WTC11 (cell line): ENCODE results near the gene TESK2. TPM values are rescaled to one million over a fixed set of nuclear protein-coding genes. Genes with fewer than 3 reads are reported as not detected.

Experiments used
- ATAC-seq: fragments of 200-7000 bp; cut with Tn5 transposase; 2 replicates; pipeline ENCODE4 v1.10.0; 2021; ENCODE audit warnings: mild to moderate bottlenecking, moderate library complexity
- CTCF ChIA-PET: fragments of 300-600 bp; sonication (Branson Sonifier 250); formaldehyde crosslinking; loops from one replicate; lab custom pipeline; 2021; ENCODE audit warnings: antibody characterized with exemption; lab: Charles Lee
- POLR2A ChIA-PET: fragments of 350-600 bp; sonication (Branson Sonifier 250); formaldehyde crosslinking; loops from one replicate; lab custom pipeline; 2021; ENCODE audit warnings: antibody characterized with exemption; lab: Charles Lee
- DNase-seq: peaks from one replicate; pipeline ENCODE4 v3.0.0; 2021; ENCODE audit warnings: low spot score
- H3K27ac Mint-ChIP-seq: 2 replicates; pipeline ENCODE4 v1.8.0; 2021; ENCODE audit warnings: mixed read lengths
- H3K27me3 Mint-ChIP-seq: 2 replicates; pipeline ENCODE4 v1.8.0; 2021; ENCODE audit warnings: low read depth, mild to moderate bottlenecking, moderate library complexity, mixed read lengths
- H3K36me3 Mint-ChIP-seq: 2 replicates; pipeline ENCODE4 v1.8.0; 2021; ENCODE audit warnings: mixed read lengths
- H3K4me1 Mint-ChIP-seq: 2 replicates; pipeline ENCODE4 v1.8.0; 2022; ENCODE audit warnings: mixed read lengths
- H3K4me3 Mint-ChIP-seq: 2 replicates; pipeline ENCODE4 v1.8.0; 2021; ENCODE audit warnings: mild to moderate bottlenecking, moderate library complexity, mixed read lengths
- H3K9me3 Mint-ChIP-seq: 2 replicates; pipeline ENCODE4 v1.8.0; 2021; ENCODE audit warnings: mixed read lengths
- CREM ChIP-seq: sonication (generic); formaldehyde crosslinking; IDR thresholded peaks from 2 replicates; pipeline ENCODE4 v1.8.1; 2022; ENCODE audit warnings: mild to moderate bottlenecking, missing genetic modification reagents, moderate library complexity
- E2F1 ChIP-seq: sonication (generic); formaldehyde crosslinking; IDR thresholded peaks from 2 replicates; pipeline ENCODE4 v1.8.0; 2022; ENCODE audit warnings: mild to moderate bottlenecking, missing genetic modification reagents
- E2F4 ChIP-seq: sonication (generic); formaldehyde crosslinking; IDR thresholded peaks from 2 replicates; pipeline ENCODE4 v1.8.1; 2022; ENCODE audit warnings: low read depth, mild to moderate bottlenecking, moderate library complexity, missing genetic modification reagents, borderline replicate concordance
- FOXJ3 ChIP-seq: sonication (generic); formaldehyde crosslinking; IDR thresholded peaks from 2 replicates; pipeline ENCODE4 v1.9.0; 2021; ENCODE audit warnings: missing genetic modification reagents, mild to moderate bottlenecking, borderline replicate concordance
- FOXK1 ChIP-seq: sonication (generic); formaldehyde crosslinking; IDR thresholded peaks from 2 replicates; pipeline ENCODE4 v1.8.0; 2022; ENCODE audit warnings: mild to moderate bottlenecking, moderate library complexity, missing genetic modification reagents
- GRHL2 ChIP-seq: fragments of 250-450 bp; sonication (Bioruptor Pico); IDR thresholded peaks from 2 replicates; pipeline ENCODE4 v1.8.0; 2022; ENCODE audit warnings: mild to moderate bottlenecking, moderate library complexity; ENCODE audit not compliant: insufficient replicate concordance, severe bottlenecking
- IRF2 ChIP-seq: sonication (generic); formaldehyde crosslinking; IDR thresholded peaks from 2 replicates; pipeline ENCODE4 v1.8.0; 2022; ENCODE audit warnings: low read depth, missing genetic modification reagents, borderline replicate concordance
- KAT7 ChIP-seq: sonication (generic); formaldehyde crosslinking; IDR thresholded peaks from 2 replicates; pipeline ENCODE4 v1.8.1; 2023; ENCODE audit warnings: missing genetic modification reagents, mild to moderate bottlenecking, borderline replicate concordance
- MAX ChIP-seq: sonication (generic); formaldehyde crosslinking; IDR thresholded peaks from 2 replicates; pipeline ENCODE4 v1.8.0; 2022; ENCODE audit warnings: mild to moderate bottlenecking, missing genetic modification reagents
- NR2C2 ChIP-seq: sonication (generic); formaldehyde crosslinking; IDR thresholded peaks from 2 replicates; pipeline ENCODE4 v1.8.0; 2022; ENCODE audit warnings: mild to moderate bottlenecking, missing genetic modification reagents
- ZNF138 ChIP-seq: sonication (generic); formaldehyde crosslinking; conservative IDR thresholded peaks from 2 replicates; pipeline ENCODE4 v1.8.1; 2022; ENCODE audit warnings: mild to moderate bottlenecking, moderate library complexity, missing genetic modification reagents
- ZNF232 ChIP-seq: sonication (generic); formaldehyde crosslinking; IDR thresholded peaks from 2 replicates; pipeline ENCODE4 v1.8.0; 2022; ENCODE audit warnings: mild to moderate bottlenecking, missing genetic modification reagents
- ZNF425 ChIP-seq: fragments of 250-450 bp; sonication (Bioruptor Pico); conservative IDR thresholded peaks from 2 replicates; pipeline ENCODE4 v1.9.0; 2021; ENCODE audit warnings: mild to moderate bottlenecking
- total RNA-seq: library from RNA; stranded (reverse); gene quantifications from 3 replicates; pipeline ENCODE4 v1.2.3, GENCODE V29; 2021
- TF ChIP-seq, protein P1 (sequence below): sonication (generic); formaldehyde crosslinking; IDR thresholded peaks from 2 replicates; pipeline ENCODE4 v1.8.1; 2023; ENCODE audit warnings: mild to moderate bottlenecking, moderate library complexity, missing genetic modification reagents
- TF ChIP-seq, protein P2 (sequence below): sonication (generic); formaldehyde crosslinking; IDR thresholded peaks from 2 replicates; pipeline ENCODE4 v1.8.0; 2023; ENCODE audit warnings: mild to moderate bottlenecking, missing genetic modification reagents
- TF ChIP-seq, protein P3 (sequence below): sonication (generic); formaldehyde crosslinking; conservative IDR thresholded peaks from 2 replicates; pipeline ENCODE4 v1.8.1; 2023; ENCODE audit warnings: mild to moderate bottlenecking, low read depth, missing genetic modification reagents, moderate library complexity
- TF ChIP-seq, protein P4 (sequence below): sonication (generic); formaldehyde crosslinking; IDR thresholded peaks from 2 replicates; pipeline ENCODE4 v1.8.1; 2023; ENCODE audit warnings: mild to moderate bottlenecking, missing genetic modification reagents, moderate library complexity
- TF ChIP-seq, protein P5 (sequence below): sonication (generic); formaldehyde crosslinking; IDR thresholded peaks from 2 replicates; pipeline ENCODE4 v1.8.0; 2022; ENCODE audit warnings: mild to moderate bottlenecking, missing genetic modification reagents

TESK2 gene
- total RNA-seq, 1 experiment from 2014 or later, result 13.3 TPM

- TF ChIP-seq, protein P1, sequence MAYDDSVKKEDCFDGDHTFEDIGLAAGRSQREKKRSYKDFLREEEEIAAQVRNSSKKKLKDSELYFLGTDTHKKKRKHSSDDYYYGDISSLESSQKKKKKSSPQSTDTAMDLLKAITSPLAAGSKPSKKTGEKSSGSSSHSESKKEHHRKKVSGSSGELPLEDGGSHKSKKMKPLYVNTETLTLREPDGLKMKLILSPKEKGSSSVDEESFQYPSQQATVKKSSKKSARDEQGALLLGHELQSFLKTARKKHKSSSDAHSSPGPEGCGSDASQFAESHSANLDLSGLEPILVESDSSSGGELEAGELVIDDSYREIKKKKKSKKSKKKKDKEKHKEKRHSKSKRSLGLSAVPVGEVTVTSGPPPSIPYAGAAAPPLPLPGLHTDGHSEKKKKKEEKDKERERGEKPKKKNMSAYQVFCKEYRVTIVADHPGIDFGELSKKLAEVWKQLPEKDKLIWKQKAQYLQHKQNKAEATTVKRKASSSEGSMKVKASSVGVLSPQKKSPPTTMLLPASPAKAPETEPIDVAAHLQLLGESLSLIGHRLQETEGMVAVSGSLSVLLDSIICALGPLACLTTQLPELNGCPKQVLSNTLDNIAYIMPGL (CRISPR knock-in tag), result no peak
- TF ChIP-seq, protein P2, sequence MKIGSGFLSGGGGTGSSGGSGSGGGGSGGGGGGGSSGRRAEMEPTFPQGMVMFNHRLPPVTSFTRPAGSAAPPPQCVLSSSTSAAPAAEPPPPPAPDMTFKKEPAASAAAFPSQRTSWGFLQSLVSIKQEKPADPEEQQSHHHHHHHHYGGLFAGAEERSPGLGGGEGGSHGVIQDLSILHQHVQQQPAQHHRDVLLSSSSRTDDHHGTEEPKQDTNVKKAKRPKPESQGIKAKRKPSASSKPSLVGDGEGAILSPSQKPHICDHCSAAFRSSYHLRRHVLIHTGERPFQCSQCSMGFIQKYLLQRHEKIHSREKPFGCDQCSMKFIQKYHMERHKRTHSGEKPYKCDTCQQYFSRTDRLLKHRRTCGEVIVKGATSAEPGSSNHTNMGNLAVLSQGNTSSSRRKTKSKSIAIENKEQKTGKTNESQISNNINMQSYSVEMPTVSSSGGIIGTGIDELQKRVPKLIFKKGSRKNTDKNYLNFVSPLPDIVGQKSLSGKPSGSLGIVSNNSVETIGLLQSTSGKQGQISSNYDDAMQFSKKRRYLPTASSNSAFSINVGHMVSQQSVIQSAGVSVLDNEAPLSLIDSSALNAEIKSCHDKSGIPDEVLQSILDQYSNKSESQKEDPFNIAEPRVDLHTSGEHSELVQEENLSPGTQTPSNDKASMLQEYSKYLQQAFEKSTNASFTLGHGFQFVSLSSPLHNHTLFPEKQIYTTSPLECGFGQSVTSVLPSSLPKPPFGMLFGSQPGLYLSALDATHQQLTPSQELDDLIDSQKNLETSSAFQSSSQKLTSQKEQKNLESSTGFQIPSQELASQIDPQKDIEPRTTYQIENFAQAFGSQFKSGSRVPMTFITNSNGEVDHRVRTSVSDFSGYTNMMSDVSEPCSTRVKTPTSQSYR (CRISPR knock-in tag), result no peak
- TF ChIP-seq, protein P3, sequence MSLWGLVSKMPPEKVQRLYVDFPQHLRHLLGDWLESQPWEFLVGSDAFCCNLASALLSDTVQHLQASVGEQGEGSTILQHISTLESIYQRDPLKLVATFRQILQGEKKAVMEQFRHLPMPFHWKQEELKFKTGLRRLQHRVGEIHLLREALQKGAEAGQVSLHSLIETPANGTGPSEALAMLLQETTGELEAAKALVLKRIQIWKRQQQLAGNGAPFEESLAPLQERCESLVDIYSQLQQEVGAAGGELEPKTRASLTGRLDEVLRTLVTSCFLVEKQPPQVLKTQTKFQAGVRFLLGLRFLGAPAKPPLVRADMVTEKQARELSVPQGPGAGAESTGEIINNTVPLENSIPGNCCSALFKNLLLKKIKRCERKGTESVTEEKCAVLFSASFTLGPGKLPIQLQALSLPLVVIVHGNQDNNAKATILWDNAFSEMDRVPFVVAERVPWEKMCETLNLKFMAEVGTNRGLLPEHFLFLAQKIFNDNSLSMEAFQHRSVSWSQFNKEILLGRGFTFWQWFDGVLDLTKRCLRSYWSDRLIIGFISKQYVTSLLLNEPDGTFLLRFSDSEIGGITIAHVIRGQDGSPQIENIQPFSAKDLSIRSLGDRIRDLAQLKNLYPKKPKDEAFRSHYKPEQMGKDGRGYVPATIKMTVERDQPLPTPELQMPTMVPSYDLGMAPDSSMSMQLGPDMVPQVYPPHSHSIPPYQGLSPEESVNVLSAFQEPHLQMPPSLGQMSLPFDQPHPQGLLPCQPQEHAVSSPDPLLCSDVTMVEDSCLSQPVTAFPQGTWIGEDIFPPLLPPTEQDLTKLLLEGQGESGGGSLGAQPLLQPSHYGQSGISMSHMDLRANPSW (CRISPR knock-in tag), result no peak
- TF ChIP-seq MAX (CRISPR knock-in tag), result no peak
- TF ChIP-seq, protein P4, sequence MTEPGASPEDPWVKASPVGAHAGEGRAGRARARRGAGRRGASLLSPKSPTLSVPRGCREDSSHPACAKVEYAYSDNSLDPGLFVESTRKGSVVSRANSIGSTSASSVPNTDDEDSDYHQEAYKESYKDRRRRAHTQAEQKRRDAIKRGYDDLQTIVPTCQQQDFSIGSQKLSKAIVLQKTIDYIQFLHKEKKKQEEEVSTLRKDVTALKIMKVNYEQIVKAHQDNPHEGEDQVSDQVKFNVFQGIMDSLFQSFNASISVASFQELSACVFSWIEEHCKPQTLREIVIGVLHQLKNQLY (CRISPR knock-in tag), result no peak
- TF ChIP-seq, all 79 proteins: peak for 0
Observed at GRCh38 chr1:45485949-45486348, 5.0 kb downstream of the TESK2 start (continued).

DNA sequence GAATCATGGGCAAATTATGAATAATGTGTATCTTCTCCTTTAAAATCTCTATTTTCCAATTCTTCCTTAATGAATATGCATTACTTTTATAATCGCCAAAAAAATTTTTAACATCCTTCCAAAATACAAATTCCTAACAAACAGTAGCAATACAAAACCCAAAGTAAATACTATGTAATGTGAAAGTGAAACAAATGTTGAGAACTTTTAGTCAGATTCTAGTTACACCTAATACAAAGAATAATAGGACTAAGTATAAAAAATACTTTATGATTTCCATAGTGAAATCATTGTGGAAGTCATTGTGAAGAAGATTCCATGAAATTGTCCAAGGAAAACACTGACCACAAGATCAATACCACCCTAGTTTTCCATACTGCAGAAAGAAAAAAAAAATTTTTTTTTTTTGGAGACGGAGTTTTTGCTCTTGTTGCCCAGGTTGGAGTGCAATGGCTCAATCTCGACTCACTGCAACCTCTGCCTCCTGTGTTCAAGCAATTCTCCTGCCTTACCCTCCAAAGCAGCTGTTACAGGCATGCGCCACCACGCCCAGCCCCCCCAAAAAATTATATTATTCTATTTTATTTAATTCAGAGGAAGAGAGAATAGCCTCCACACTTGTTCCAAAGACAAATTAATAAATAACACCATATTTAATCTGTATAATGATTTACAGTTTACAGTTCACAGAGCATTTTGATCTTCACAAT is 11.8 kb downstream of the TESK2 start:
- Mint-ChIP-seq H3K27me3 (no peaks in the 10 kb centered on the region), H3K4me3 (no peak overlapping the region), H3K4me1 (no peaks in the 10 kb centered on the region), H3K9me3 (no peaks in the 10 kb centered on the region), H3K36me3 (no peaks in the 10 kb centered on the region)
- DNase-seq, result no peak
- no peak for TF ChIP-seq FOXJ3
- no peak for TF ChIP-seq IRF2
- no peak for TF ChIP-seq CREM (CRISPR knock-in tag)
- no peak for TF ChIP-seq GRHL2 (CRISPR knock-in tag)
- no peak for TF ChIP-seq E2F1 (CRISPR knock-in tag)
- TF ChIP-seq, protein P5, sequence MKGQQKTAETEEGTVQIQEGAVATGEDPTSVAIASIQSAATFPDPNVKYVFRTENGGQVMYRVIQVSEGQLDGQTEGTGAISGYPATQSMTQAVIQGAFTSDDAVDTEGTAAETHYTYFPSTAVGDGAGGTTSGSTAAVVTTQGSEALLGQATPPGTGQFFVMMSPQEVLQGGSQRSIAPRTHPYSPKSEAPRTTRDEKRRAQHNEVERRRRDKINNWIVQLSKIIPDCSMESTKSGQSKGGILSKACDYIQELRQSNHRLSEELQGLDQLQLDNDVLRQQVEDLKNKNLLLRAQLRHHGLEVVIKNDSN, result no peak
- TF ChIP-seq E2F4 (CRISPR knock-in tag), result no peak
- no peak for TF ChIP-seq KAT7 (CRISPR knock-in tag)
- no peak for TF ChIP-seq FOXK1
- no peak for TF ChIP-seq ZNF138 (CRISPR knock-in tag)
- no peak for TF ChIP-seq ZNF425 (CRISPR knock-in tag)
- no peak for TF ChIP-seq NR2C2 (CRISPR knock-in tag)
- TF ChIP-seq ZNF232 (CRISPR knock-in tag), result no peak
- TF ChIP-seq, all 79 proteins: peak for 0
- ATAC-seq, result no peak
- CTCF ChIA-PET, result interaction anchor here (0.9 to 1.6 kb wide), 2 partner anchors 14 to 119 kb away, joined by 3 to 5 read pairs; no protein-coding TSS in a partner anchor
- no peak overlapping the region for H3K27ac Mint-ChIP-seq
- POLR2A ChIA-PET, result no interaction called here
